PFSK-1 (cell line): Measurements from ENCODE around the gene SKOR2.

Experiments
- FOXP2 ChIP-seq: optimal IDR thresholded peaks from 2 replicates; pipeline ENCODE3; 2011; ENCODE audit warnings: borderline replicate concordance, control low read depth, inconsistent platforms; ENCODE audit not compliant: insufficient read depth; ENCODE audit errors: extremely low read length, extremely low read depth
- POLR2AphosphoS5 ChIP-seq: IDR thresholded peaks from 2 replicates; pipeline ENCODE4 v1.6.1; 2012; ENCODE audit warnings: low read depth, mild to moderate bottlenecking, control low read depth, low read length, moderate library complexity
- REST ChIP-seq, 2 experiments: IDR thresholded peaks; 2 replicates each; pipeline versions ENCODE4 v1.6.1 to v1.8.0; 2011 to 2012; ENCODE audit warnings: low read depth in 2 of 2, low read length in 2 of 2, control low read depth in 1 of 2, inconsistent platforms in 1 of 2, mild to moderate bottlenecking in 1 of 2, moderate library complexity in 1 of 2; ENCODE audit not compliant: insufficient read depth in 1 of 2
- SIN3A ChIP-seq: IDR thresholded peaks from 2 replicates; pipeline ENCODE4 v1.6.1; 2012; ENCODE audit warnings: mild to moderate bottlenecking, low read length, moderate library complexity, borderline replicate concordance; ENCODE audit not compliant: insufficient read depth
- TAF1 ChIP-seq: IDR thresholded peaks from 2 replicates; pipeline ENCODE4 v1.6.1; 2012; ENCODE audit warnings: low read length, control low read depth, borderline replicate concordance; ENCODE audit not compliant: insufficient read depth

The SKOR2 gene

GRCh38 chr18:47263430-47264307 is 12.2 kb upstream of the SKOR2 start:
- no peak for TF ChIP-seq FOXP2
- no peak for TF ChIP-seq POLR2AphosphoS5
- no peak for TF ChIP-seq SIN3A
- no peak for TF ChIP-seq REST (IDR thresholded peaks at IDR 0.05; ENCODE audit: insufficient read depth in 1 of 2, low read depth in 2 of 2, low read length in 2 of 2)
- TF ChIP-seq TAF1: no peak

- TF ChIP-seq SIN3A (no peak), REST (IDR thresholded peaks at IDR 0.05; ENCODE audit: insufficient read depth in 1 of 2, low read depth in 2 of 2, low read length in 2 of 2) (no peak), FOXP2 (no peak), TAF1 (no peak), POLR2AphosphoS5 (no peak)
Observed at GRCh38 chr18:47263150-47263429, 11.6 kb upstream of the SKOR2 start.

- TF ChIP-seq REST (IDR thresholded peaks at IDR 0.05; ENCODE audit: insufficient read depth in 1 of 2, low read depth in 2 of 2, low read length in 2 of 2): no peak
- no peak for TF ChIP-seq POLR2AphosphoS5
- TF ChIP-seq SIN3A: no peak
- TF ChIP-seq TAF1: no peak
- no peak for TF ChIP-seq FOXP2
Observed at GRCh38 chr18:47262301-47263149, 11.1 kb upstream of the SKOR2 start.

- no peak for TF ChIP-seq FOXP2
- TF ChIP-seq TAF1: no peak
- no peak for TF ChIP-seq SIN3A
- TF ChIP-seq POLR2AphosphoS5: no peak
- TF ChIP-seq REST (IDR thresholded peaks at IDR 0.05; ENCODE audit: insufficient read depth in 1 of 2, low read depth in 2 of 2, low read length in 2 of 2): no peak
Observed at GRCh38 chr18:47261902-47262300, 10.4 kb upstream of the SKOR2 start.
